GM10266 (cell line): ENCODE measurements around the gene ACO2.
"Not testable (repeated sequence)": the region's sequence is repeated elsewhere in the genome, so short reads cannot be mapped to it uniquely, and the experiment has no call there.

ENCODE experiments used
- DNase-seq: peaks from one replicate; pipeline ENCODE4 v3.0.0; 2012; ENCODE audit errors: extremely low spot score
- CTCF ChIP-seq: IDR thresholded peaks from 2 replicates; pipeline ENCODE4 v1.5.1; 2012; ENCODE audit warnings: mild to moderate bottlenecking, low read depth; ENCODE audit not compliant: control insufficient read depth, insufficient read depth; ENCODE audit errors: missing control alignments

ACO2 gene

GRCh38 chr22:41550952-41551491, 82.1 kb downstream of the ACO2 start:
- no peak for TF ChIP-seq CTCF
- no peak for DNase-seq

- TF ChIP-seq CTCF: no peak
Measured at GRCh38 chr22:41551877-41552582, 83.1 kb downstream of the ACO2 start.

GRCh38 chr22:41555325-41555982, 86.5 kb downstream of the ACO2 start:
- TF ChIP-seq CTCF: no peak
- no peak for DNase-seq

More at GRCh38 chr22:41551877-41552582, 83.1 kb downstream of the ACO2 start:
- no peak for DNase-seq

- no peak for TF ChIP-seq CTCF
- no peak for DNase-seq
Measured at GRCh38 chr22:41556561-41556960, 87.6 kb downstream of the ACO2 start.

- no peak for DNase-seq
- no peak for TF ChIP-seq CTCF
Measured at GRCh38 chr22:41557401-41558240, 88.7 kb downstream of the ACO2 start.

GRCh38 chr22:41558241-41558630, 89.3 kb downstream of the ACO2 start:
- not testable (repeated sequence) for DNase-seq

- TF ChIP-seq CTCF: no peak
- DNase-seq: no peak
Measured at GRCh38 chr22:41560095-41560471, 91.2 kb downstream of the ACO2 start.
